ENCODE data around the gene SMG6.
"Not testable (repeated sequence)": the region's sequence is repeated elsewhere in the genome, so short reads cannot be mapped to it uniquely, and the experiment has no call there.

The SMG6 gene

DNA sequence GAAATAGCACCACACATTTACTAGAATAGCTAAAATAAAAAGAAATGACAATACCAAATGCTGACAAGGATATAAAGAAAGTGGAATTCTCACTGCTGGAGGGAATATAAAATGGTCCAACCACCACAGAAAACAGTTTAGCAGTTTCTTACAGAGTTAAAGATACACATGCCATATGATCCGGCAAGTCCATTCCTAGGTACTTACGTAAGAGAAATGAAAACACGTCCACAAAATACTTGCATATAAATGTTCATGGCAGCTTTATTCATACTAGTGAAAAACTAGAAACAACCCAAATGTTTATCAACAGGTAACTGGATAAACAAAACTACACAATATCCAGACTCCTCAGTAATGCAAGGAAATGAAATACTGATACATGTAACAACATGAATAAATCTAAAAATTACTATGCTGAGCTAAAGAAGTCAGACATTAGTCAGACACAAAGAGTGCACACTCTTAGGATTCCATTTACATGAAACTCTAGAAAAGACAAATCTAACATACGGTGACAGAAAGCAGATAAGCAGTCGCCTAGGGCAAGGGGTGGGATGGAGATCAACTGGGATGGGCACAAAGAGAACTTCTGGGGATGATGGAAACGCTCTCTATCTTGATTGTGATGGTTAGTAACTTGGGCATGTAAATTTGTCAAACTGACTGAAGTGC, 76.4 kb downstream of the SMG6 start:
- DNase-seq, result no peak

GRCh38 chr17:2223617-2223927, 80.0 kb downstream of the SMG6 start:
- no peak for DNase-seq

GRCh38 chr17:2222901-2223616, 80.5 kb downstream of the SMG6 start:
- DNase-seq, result no peak

DNA sequence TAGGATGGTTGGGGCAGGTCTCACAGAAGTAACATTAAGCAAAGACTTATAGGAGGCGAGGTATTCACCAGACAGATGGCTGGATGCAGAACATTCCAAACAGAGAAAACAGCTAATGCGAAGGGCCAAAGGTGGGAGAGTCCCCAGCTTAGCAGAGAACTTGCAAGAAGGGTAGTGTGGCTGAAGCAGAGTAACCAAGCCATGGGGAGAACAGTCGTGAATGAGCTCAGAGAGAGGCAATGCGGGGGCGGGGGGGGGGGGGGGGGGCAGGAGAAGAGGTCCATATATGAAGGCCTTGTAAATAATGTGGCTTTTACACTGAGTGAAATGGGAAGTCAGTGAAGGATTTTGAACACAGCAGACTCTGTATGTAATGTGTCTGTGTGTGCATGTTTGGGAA, 81.3 kb downstream of the SMG6 start:
- DNase-seq, result no peak

GRCh38 chr17:2218426-2218825, 85.2 kb downstream of the SMG6 start:
- DNase-seq, result no peak

DNA sequence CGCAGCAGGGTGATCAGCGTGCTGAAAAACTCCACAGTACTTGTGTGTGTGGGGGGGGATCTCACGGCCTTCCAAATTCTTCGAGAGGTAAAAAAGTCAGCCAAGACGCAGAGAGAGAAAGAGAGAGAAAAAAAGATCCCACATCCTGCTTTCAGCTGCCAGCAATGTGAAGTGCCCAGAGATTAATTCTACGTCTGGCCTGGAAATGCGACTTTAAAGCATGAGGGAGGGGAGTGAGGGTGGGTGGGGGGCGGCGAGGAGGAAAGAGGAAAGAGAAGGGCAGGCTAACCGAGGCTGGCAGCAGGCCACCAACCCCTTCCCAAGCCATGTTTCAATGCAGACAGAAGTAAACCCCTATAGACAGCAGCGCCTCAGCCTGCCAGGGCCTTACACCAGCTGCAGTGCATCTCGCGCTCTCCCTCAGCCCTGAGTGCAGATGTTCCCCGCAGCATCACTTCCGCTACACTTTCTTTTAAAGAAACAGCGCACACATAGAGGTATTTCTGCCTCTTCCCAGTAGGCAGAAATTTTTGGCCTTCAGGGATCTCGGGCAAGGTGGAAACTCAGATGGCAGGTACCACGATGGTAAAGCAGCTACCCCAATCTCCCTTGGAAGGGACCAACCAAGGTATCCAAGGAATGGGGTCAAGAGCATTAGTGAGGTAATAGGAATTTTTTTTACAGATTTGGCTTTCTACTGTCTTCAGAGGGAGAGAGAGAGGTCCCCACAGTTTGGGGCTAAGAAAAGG, 87.8 kb downstream of the SMG6 start:
- DNase-seq, result no peak

- no peak for DNase-seq
Measured at GRCh38 chr17:2214929-2215615, 88.5 kb downstream of the SMG6 start.

DNA sequence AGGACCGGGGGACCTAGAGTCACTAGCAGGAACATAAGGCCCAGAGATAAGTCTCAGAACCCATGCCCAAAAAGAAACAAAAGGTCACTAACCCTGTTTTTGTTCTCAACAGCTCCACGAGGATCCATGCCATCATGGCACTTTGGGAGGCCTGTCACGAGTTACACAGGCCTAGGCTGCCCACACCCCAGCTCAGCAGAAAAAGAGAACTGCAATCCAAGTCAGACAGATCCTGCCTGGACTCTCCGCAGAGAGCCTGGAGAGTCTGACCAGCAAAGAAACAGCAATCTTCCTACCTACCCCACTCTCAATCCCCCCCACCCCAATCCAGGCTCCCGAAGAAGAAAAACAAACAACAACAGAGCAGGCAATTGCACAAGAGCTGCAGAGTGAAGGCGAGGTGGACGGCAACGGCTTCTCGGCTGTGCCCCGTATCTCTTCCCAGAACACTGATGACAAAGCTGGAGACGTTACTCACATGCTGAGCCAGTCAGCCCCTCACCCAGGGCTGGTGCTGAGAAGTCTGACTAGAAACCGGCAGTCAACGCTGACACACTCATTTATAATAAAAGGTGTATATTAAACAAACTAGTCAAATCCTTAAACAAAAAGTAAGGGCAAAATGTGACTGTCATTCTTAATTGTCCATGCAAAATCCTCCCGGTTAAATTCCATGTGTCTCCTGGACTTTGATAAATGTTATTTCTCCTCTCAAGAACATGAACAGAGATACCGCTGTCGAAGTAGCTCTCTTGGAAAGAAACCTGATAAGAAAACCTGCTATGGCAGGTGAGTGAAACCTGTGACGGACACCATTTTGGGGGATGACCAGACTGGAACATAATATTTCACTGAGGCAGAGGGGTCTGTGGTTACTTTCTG, 89.3 kb downstream of the SMG6 start:
- no peak for DNase-seq

DNA sequence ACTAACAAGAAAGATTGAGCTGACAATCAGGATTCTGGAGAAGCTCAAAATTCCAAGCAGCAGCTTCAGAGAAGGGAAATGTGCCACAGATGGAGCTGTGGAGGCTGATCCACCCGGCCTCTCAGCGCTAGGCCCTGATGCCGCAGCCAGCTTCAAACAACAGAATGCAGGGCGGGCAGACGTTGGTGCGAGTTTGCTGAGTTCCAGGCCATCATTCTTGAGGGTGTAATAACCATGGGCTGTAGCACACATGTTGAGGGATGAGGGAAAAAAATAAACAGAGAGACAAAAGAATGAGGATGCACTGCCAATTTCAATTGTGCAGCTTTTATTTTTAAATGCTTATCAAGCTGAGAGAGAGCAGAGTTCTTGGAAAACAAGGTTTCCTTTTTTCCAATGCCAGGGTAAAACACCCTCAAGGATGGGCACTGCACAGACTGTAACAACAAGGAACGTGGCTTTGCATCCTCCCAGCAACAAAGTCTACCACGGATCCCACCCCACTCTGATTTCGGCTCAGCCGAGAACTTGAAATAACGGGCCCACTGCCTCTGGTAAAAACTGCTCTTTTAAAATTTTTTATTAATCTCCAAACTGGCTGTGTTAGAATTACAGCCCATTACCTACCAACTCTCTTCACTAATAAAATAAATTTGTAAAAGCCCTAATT, 90.2 kb downstream of the SMG6 start:
- peak; percentile 31 for DNase-seq

DNA sequence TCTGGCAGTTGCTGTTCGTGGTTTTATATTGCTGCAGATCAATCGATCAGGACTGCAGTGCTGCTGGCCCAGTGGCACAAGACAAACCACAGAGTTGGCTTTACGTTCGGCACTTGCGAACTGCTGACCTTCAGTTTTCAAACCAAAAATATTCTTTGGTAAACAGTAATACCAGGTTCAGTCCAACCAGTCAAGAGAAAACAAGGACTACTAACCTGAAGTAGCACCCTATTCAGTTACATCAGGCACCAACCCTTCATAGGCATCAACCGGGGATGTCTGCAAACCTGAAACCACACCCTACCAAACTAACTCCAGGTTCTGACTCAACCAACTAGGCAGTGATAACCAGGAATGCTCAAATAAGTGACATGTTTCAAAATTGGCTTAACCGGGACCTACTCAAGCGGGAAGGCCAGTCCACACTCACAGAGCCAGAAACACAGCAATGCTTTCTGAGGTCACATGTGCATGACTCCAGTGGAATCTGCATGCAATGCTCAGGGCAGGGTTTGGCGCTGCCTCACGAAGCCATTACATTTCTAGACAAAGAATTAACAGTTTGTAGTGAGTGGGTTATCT, 91.1 kb downstream of the SMG6 start:
- DNase-seq, result no peak

DNA sequence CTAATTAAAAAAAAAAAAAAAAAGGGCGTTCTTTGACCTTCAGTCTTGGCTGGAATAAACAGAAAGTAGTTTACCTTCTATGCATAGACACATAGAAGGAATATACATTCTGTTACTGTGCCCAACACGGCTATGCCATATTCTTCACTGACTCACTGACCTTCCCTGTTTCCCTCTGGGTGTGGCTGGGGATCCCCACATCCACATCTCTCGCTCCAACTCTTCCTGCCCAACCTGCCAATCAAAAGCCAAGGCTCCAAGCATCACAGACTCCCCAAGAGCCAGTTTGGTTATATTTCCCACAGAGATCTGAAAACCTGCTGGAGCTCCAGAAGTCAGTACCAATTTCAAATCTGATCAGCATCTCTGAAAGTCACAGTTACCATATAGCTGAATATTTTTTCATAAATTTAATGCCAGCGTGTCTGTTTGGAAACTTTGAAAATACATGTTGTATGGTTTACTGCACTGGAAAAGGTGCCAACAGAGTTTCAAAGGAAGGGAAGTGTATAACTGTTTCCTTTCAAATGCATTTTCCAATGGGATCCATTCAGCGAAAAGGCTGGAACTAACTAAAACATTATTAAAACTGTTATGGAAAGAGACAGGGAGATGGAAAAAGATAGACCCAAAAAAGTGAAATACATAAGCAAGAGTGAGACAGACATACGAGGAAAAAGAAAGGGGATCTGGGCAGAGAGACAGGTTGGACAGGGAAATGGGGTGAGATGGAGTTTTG, 91.8 kb downstream of the SMG6 start:
- no peak for DNase-seq

DNA sequence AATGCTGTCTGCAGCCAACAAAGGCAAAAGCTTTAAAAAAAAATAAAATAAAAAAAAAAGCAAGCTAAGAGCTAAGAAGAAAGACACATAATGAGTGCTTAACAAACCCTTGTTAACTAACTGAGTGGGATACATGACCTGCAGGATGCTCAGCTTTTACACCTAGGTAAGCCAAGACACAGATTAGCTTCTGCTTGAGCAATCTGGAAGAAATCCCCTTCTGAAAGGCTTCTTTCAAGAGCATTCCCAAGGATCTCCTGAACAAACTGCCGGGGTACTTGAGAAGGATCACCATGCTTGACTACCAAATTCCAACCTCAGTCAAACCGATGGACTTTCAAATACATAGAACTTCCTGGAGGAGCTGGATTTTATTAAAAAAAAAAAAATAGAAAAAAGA, 92.9 kb downstream of the SMG6 start:
- DNase-seq, result no peak

GRCh38 chr17:2207815-2208515, 95.6 kb downstream of the SMG6 start:
- no peak for DNase-seq

GRCh38 chr17:2204393-2204792, 99.2 kb downstream of the SMG6 start:
- no peak for DNase-seq

DNA sequence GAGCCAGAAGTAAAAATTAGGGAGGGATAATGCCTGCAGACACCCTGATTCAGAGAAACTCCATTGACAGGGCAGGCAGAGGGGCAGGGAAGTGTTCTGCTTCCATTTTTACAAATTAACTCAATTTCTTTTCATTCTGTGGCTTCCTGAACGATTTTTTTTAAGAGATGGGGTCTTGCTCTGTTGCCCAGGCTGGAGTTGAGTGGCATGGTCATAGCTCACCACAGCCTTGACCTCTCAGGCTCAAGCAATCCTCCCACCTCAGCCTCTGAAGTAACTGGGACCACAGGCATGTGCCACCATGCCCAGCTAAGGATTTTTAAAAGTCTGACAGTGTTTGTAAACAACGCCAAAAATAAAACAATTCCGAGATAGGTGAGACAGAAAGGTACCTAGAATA, 99.8 kb downstream of the SMG6 start:
- no peak for DNase-seq

- no peak for DNase-seq
Measured at GRCh38 chr17:2202996-2203575, 100.5 kb downstream of the SMG6 start.

GRCh38 chr17:2202302-2202995, 101.1 kb downstream of the SMG6 start:
- no peak for DNase-seq

- not testable (repeated sequence) for DNase-seq
Measured at GRCh38 chr17:2199386-2199785, 104.2 kb downstream of the SMG6 start.

DNA sequence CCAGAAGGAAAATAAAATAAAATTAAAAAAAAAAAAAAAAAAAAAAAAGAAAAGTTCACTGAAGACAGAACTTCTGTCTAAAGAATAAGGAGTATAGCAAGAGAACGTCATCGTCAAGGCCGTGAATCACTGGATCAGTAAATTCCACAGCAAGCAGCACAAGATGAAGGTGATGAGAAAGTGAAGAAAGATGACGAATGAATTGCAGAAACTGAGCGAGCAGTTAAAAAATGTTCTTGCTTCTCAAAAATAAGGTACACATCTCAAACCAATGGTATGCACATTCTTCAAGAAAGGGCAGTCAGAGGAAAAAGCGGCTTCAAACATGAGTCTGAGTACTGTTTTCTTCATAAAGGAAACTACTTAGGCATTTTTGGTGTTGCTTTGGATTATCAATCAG, 104.7 kb downstream of the SMG6 start:
- DNase-seq, result no peak

All from COR-L47 (cell line).